Panc1 (cell line): ENCODE results near the gene DTD1. TPM values are rescaled to one million over a fixed set of nuclear protein-coding genes. Genes with fewer than 3 reads are reported as not detected.

Experiments
- ATAC-seq: fragments of 200-7000 bp; cut with Tn5 transposase; 2 replicates; pipeline ENCODE4 v1.9.1; 2020; ENCODE audit warnings: mild to moderate bottlenecking, moderate library complexity
- BruUV-seq: library from RNA; stranded (reverse); fragments of 400-500 nt; replicated peaks from 2 replicates; lab custom pipeline; 2021; lab: Mats Ljungman, UMichigan
- CTCF ChIA-PET: fragments of 300-600 bp; sonication (Branson Sonifier 250); formaldehyde crosslinking; loops from one replicate; lab custom pipeline; 2022; ENCODE audit warnings: antibody characterized with exemption; lab: Charles Lee
- POLR2A ChIA-PET: fragments of 300-600 bp; sonication (Branson Sonifier 250); formaldehyde crosslinking; loops from one replicate; lab custom pipeline; 2022; ENCODE audit warnings: antibody characterized with exemption; lab: Charles Lee
- DNase-seq: peaks from one replicate; pipeline ENCODE4 v3.0.0-alpha.2; 2010; ENCODE audit warnings: low read depth, low spot score
- H3K27ac ChIP-seq: 2 replicates; pipeline ENCODE4 v1.5.1; 2011; ENCODE audit warnings: mild to moderate bottlenecking, low read length, inconsistent platforms
- H3K27me3 ChIP-seq: fragments of 200-500 bp; sonication (Bioruptor generic); 2 replicates; pipeline ENCODE4 v1.6.0; 2014; ENCODE audit warnings: low read length, inconsistent platforms; ENCODE audit not compliant: control insufficient read depth, insufficient read depth
- H3K36me3 ChIP-seq: fragments of 200-500 bp; sonication (Bioruptor generic); 2 replicates; pipeline ENCODE4 v1.5.1; 2014; ENCODE audit warnings: inconsistent platforms, mild to moderate bottlenecking, low read length, moderate library complexity; ENCODE audit not compliant: control insufficient read depth, insufficient read depth
- H3K4me1 ChIP-seq: 2 replicates; pipeline ENCODE4 v1.5.1; 2011; ENCODE audit warnings: inconsistent platforms, mild to moderate bottlenecking, low read length, moderate library complexity; ENCODE audit not compliant: control insufficient read depth, insufficient read depth
- H3K4me3 ChIP-seq, 2 experiments: 2 replicates each; pipeline ENCODE4 v1.5.1; 2011 to 2012; ENCODE audit warnings: low read depth in 2 of 2, low read length in 2 of 2, mild to moderate bottlenecking in 2 of 2, inconsistent platforms in 1 of 2, moderate library complexity in 1 of 2
- H3K9me3 ChIP-seq: fragments of 200-500 bp; sonication (Bioruptor generic); 2 replicates; pipeline ENCODE4 v1.5.1; 2014; ENCODE audit warnings: low read depth, mild to moderate bottlenecking, inconsistent platforms, low read length, moderate library complexity; ENCODE audit not compliant: control insufficient read depth, insufficient read depth
- POLR2AphosphoS5 ChIP-seq: IDR thresholded peaks from 2 replicates; pipeline ENCODE4 v1.6.1; 2012; ENCODE audit warnings: mild to moderate bottlenecking, low read depth, low read length, moderate library complexity
- SIN3A ChIP-seq: IDR thresholded peaks from 2 replicates; pipeline ENCODE4 v1.6.1; 2012; ENCODE audit warnings: low read depth, mild to moderate bottlenecking, low read length, moderate library complexity, borderline replicate concordance; ENCODE audit not compliant: insufficient read depth
- TCF7L2 ChIP-seq: IDR thresholded peaks from 2 replicates; pipeline ENCODE4 v1.6.1; 2011; ENCODE audit warnings: mild to moderate bottlenecking, low read depth, low read length, inconsistent platforms
- in situ Hi-C: cut with HindIII; loops from 2 replicates; pipeline ENCODE4 v1.10.0; 2016; ENCODE audit warnings: low sequenced_read_pairs, low pct_unique_long_range_greater_than_20kb
- intact Hi-C: fragments of 100-400 bp; cut with micrococcal nuclease; formaldehyde crosslinking; loops from one replicate; pipeline ENCODE4 v1.10.0; 2022; ENCODE audit not compliant: unreplicated experiment
- total RNA-seq: library from RNA; stranded (reverse); gene quantifications from one replicate; pipeline ENCODE4 v1.2.1, GENCODE V29; 2021; ENCODE audit not compliant: unreplicated experiment
- TF ChIP-seq, protein P1 (sequence below), 2 experiments: IDR thresholded peaks; 2 replicates each; pipeline ENCODE4 v1.6.1; 2011 to 2012; ENCODE audit warnings: low read depth in 2 of 2, control low read depth in 1 of 2, low read length in 1 of 2, mild to moderate bottlenecking in 1 of 2, moderate library complexity in 1 of 2; ENCODE audit not compliant: insufficient read depth in 1 of 2
- TF ChIP-seq, protein P2 (sequence below): fragments of 450-650 bp; IDR thresholded peaks from 2 replicates; pipeline ENCODE4 v1.5.1; 2017; ENCODE audit warnings: mild to moderate bottlenecking

Gene DTD1
- total RNA-seq, 1 experiment from 2014 or later, result 23.6 TPM

DNA sequence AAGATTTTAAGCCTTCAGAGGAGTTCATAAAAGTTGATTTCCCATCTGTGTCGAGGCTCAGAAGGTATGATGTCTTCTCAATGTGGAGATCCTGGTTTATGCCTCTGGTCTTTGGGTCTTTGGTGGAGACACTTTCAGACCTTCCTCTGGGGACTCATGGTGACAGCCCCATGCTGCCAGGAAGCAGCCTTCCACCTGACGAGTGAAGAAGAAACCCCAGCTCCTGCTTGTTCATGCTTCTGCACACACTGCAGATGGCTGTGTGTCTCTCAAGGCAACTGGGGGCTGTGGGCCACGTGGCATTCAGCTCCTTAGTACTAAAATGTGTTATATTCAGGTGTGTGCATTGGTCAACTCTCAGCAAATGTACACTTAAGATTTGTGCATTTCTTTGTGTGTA lies 220.9 kb downstream of the DTD1 start:
- Histone ChIP-seq H3K27ac (no peak overlapping the region), H3K4me3 (no peak overlapping the region), H3K9me3 (no peaks in the 10 kb centered on the region), H3K36me3 (no peaks in the 10 kb centered on the region), H3K27me3 (no peaks in the 10 kb centered on the region), H3K4me1 (no peaks in the 10 kb centered on the region)
- ATAC-seq, result no peak
- in situ Hi-C loops (no loop called here), intact Hi-C loops (no loop called here)
- TF ChIP-seq POLR2AphosphoS5 (no peak), SIN3A (no peak), TCF7L2 (no peak)
- TF ChIP-seq, protein P1, sequence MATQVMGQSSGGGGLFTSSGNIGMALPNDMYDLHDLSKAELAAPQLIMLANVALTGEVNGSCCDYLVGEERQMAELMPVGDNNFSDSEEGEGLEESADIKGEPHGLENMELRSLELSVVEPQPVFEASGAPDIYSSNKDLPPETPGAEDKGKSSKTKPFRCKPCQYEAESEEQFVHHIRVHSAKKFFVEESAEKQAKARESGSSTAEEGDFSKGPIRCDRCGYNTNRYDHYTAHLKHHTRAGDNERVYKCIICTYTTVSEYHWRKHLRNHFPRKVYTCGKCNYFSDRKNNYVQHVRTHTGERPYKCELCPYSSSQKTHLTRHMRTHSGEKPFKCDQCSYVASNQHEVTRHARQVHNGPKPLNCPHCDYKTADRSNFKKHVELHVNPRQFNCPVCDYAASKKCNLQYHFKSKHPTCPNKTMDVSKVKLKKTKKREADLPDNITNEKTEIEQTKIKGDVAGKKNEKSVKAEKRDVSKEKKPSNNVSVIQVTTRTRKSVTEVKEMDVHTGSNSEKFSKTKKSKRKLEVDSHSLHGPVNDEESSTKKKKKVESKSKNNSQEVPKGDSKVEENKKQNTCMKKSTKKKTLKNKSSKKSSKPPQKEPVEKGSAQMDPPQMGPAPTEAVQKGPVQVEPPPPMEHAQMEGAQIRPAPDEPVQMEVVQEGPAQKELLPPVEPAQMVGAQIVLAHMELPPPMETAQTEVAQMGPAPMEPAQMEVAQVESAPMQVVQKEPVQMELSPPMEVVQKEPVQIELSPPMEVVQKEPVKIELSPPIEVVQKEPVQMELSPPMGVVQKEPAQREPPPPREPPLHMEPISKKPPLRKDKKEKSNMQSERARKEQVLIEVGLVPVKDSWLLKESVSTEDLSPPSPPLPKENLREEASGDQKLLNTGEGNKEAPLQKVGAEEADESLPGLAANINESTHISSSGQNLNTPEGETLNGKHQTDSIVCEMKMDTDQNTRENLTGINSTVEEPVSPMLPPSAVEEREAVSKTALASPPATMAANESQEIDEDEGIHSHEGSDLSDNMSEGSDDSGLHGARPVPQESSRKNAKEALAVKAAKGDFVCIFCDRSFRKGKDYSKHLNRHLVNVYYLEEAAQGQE (IDR thresholded peaks at IDR 0.05; ENCODE audit: insufficient read depth in 1 of 2, low read depth in 2 of 2, low read length in 1 of 2), result no peak
- TF ChIP-seq, protein P2, sequence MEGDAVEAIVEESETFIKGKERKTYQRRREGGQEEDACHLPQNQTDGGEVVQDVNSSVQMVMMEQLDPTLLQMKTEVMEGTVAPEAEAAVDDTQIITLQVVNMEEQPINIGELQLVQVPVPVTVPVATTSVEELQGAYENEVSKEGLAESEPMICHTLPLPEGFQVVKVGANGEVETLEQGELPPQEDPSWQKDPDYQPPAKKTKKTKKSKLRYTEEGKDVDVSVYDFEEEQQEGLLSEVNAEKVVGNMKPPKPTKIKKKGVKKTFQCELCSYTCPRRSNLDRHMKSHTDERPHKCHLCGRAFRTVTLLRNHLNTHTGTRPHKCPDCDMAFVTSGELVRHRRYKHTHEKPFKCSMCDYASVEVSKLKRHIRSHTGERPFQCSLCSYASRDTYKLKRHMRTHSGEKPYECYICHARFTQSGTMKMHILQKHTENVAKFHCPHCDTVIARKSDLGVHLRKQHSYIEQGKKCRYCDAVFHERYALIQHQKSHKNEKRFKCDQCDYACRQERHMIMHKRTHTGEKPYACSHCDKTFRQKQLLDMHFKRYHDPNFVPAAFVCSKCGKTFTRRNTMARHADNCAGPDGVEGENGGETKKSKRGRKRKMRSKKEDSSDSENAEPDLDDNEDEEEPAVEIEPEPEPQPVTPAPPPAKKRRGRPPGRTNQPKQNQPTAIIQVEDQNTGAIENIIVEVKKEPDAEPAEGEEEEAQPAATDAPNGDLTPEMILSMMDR, result no peak
- ChIA-PET CTCF (no interaction called here), POLR2A (no interaction called here)
- BruUV-seq, result no TSS peak
- no peak for DNase-seq

DNA sequence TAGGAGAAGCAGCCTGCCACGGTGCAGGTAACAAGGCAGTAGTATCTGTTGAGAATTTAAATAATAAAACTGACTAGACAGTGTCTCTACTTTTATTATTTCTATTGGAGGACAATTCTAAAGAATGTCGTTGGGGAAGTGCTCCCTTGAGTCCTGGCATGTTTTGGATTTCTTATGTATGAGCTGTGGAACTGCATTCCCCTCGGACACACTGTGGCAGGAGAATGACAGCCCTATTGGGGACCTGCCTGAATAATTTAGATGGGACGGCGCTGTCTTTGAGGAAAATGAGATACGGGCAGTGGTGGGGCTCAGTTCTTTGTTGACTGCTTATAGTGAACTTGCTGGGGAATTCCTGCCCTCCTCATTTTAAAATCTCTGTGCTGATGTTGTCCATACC lies 223.3 kb downstream of the DTD1 start:
- in situ Hi-C loops, result no loop called here
- Histone ChIP-seq H3K27ac (no peak overlapping the region), H3K9me3 (no peaks in the 10 kb centered on the region), H3K4me1 (no peaks in the 10 kb centered on the region), H3K36me3 (no peaks in the 10 kb centered on the region), H3K27me3 (no peaks in the 10 kb centered on the region), H3K4me3 (no peak overlapping the region)
- TF ChIP-seq, protein P1 (IDR thresholded peaks at IDR 0.05; ENCODE audit: insufficient read depth in 1 of 2, low read depth in 2 of 2, low read length in 1 of 2), result no peak
- TF ChIP-seq SIN3A (no peak), POLR2AphosphoS5 (no peak), TCF7L2 (no peak)
- TF ChIP-seq, protein P2, result no peak
- ChIA-PET POLR2A (no interaction called here), CTCF (no interaction called here)
- intact Hi-C loops, result no loop called here
- no peak for ATAC-seq
- no TSS peak for BruUV-seq
- no peak for DNase-seq
